ENCODE measurements around the gene ENTPD7. TPM values are rescaled to one million over a fixed set of nuclear protein-coding genes. Genes with fewer than 3 reads are reported as not detected.

The ENTPD7 gene
- total RNA-seq, 1 donor from 2014 or later, result 11.0 TPM

DNA sequence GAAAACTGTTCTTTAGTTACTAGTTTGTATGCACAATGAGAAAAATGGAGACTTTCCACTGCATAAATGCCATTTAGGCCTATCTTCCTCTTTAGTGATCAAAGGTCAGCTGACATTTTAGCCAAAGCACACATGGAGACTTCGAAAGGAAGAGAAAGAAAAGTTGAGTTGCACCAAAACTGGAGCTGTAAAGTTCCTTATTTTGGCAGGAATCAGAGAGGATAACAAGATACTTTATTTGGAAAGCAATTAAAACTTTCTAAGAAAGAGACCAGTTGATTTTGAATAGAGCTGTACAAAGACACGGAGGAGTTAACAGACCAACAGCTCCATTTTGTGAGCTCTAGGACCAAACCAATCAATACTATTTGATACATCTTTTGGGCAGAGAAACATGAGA lies 14.2 kb downstream of the ENTPD7 start:
- H3K27ac Mint-ChIP-seq (ENCODE audit: unreplicated experiment), result no peak overlapping the region
- TF ChIP-seq, protein P1, sequence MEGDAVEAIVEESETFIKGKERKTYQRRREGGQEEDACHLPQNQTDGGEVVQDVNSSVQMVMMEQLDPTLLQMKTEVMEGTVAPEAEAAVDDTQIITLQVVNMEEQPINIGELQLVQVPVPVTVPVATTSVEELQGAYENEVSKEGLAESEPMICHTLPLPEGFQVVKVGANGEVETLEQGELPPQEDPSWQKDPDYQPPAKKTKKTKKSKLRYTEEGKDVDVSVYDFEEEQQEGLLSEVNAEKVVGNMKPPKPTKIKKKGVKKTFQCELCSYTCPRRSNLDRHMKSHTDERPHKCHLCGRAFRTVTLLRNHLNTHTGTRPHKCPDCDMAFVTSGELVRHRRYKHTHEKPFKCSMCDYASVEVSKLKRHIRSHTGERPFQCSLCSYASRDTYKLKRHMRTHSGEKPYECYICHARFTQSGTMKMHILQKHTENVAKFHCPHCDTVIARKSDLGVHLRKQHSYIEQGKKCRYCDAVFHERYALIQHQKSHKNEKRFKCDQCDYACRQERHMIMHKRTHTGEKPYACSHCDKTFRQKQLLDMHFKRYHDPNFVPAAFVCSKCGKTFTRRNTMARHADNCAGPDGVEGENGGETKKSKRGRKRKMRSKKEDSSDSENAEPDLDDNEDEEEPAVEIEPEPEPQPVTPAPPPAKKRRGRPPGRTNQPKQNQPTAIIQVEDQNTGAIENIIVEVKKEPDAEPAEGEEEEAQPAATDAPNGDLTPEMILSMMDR (IDR thresholded peaks at IDR 0.05; ENCODE audit: partially characterized antibody, unreplicated experiment), result no peak
- no peaks in the 10 kb centered on the region for H3K27me3 Mint-ChIP-seq (ENCODE audit: unreplicated experiment)
- H3K9me3 Mint-ChIP-seq (ENCODE audit: unreplicated experiment), result no peaks in the 10 kb centered on the region
- no peaks in the 10 kb centered on the region for H3K36me3 Mint-ChIP-seq (ENCODE audit: unreplicated experiment)
- H3K4me3 Mint-ChIP-seq (ENCODE audit: unreplicated experiment), result no peak overlapping the region
- H3K4me1 Mint-ChIP-seq (ENCODE audit: low read depth, unreplicated experiment), result no peaks in the 10 kb centered on the region
- no peak for DNase-seq

DNA sequence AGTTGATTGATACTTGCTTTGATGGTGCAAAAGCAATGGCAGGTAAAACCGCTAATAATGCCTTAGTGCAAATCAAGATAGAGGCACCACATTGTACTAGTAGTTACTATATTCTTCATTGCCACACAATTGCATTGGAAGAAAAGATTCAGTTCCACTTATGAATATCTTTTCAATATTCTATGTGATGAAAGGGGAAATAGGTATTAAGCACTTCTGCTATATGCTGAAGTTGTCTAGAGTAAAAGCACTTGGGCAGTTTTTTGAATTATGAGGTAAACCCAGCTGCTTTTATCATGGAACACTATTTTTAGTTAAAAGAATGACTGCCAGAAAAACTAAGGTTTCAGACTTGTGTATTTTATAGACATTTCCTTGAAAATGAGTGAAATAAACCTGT lies 15.5 kb downstream of the ENTPD7 start:
- no peaks in the 10 kb centered on the region for H3K4me1 Mint-ChIP-seq (ENCODE audit: low read depth, unreplicated experiment)
- H3K27ac Mint-ChIP-seq (ENCODE audit: unreplicated experiment), result no peak overlapping the region
- H3K27me3 Mint-ChIP-seq (ENCODE audit: unreplicated experiment), result no peaks in the 10 kb centered on the region
- H3K36me3 Mint-ChIP-seq (ENCODE audit: unreplicated experiment), result no peaks in the 10 kb centered on the region
- no peaks in the 10 kb centered on the region for H3K9me3 Mint-ChIP-seq (ENCODE audit: unreplicated experiment)
- no peak for DNase-seq
- H3K4me3 Mint-ChIP-seq (ENCODE audit: unreplicated experiment), result no peak overlapping the region
- TF ChIP-seq, protein P1 (IDR thresholded peaks at IDR 0.05; ENCODE audit: partially characterized antibody, unreplicated experiment), result no peak

DNA sequence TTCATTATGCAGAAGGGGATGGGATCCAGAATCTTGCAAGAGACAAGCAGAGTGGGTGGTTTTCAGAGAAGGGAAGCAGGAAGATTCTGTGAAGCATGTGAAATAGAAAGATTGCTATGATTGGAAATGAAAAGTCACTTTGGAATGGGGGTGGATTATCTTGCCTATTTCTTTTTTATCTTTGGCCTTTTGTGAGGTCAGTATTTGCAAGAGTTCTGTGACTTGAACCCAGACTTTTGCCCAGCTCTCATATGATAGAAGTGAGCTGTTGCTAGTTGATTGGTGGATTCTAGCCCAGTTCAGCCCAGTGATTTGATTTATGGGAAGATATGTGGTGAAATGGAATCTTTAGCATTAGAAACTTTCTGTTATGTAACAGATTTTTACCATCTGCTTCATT lies 17.1 kb downstream of the ENTPD7 start:
- Mint-ChIP-seq H3K36me3 (ENCODE audit: unreplicated experiment) (no peaks in the 10 kb centered on the region), H3K27ac (ENCODE audit: unreplicated experiment) (no peak overlapping the region), H3K4me3 (ENCODE audit: unreplicated experiment) (no peak overlapping the region), H3K4me1 (ENCODE audit: low read depth, unreplicated experiment) (no peaks in the 10 kb centered on the region), H3K27me3 (ENCODE audit: unreplicated experiment) (no peaks in the 10 kb centered on the region), H3K9me3 (ENCODE audit: unreplicated experiment) (no peaks in the 10 kb centered on the region)
- DNase-seq, result no peak
- TF ChIP-seq, protein P1 (IDR thresholded peaks at IDR 0.05; ENCODE audit: partially characterized antibody, unreplicated experiment), result no peak

DNA sequence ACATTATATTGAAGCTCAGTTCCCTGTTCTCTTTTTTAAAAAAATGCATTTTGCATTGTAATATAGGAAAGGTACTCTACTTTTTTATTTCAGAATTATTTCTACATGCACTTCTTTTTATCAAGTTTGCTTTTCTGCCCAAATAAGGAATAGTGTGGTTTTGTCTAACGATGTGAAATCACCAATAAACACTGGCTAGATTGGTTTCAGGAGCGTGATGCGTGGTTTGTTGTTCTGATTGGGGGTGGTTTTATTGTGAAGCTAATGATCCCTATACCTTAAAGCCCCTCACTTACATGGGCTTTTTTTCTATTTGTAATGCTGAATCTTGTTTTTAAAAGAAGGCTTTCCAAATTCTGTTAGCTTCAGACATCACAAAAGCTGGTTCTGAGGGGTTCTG lies 17.6 kb downstream of the ENTPD7 start:
- no peak for DNase-seq
- no peaks in the 10 kb centered on the region for H3K4me1 Mint-ChIP-seq (ENCODE audit: low read depth, unreplicated experiment)
- TF ChIP-seq, protein P1 (IDR thresholded peaks at IDR 0.05; ENCODE audit: partially characterized antibody, unreplicated experiment), result no peak
- H3K27ac Mint-ChIP-seq (ENCODE audit: unreplicated experiment), result no peak overlapping the region
- no peaks in the 10 kb centered on the region for H3K9me3 Mint-ChIP-seq (ENCODE audit: unreplicated experiment)
- H3K36me3 Mint-ChIP-seq (ENCODE audit: unreplicated experiment), result no peaks in the 10 kb centered on the region
- no peak overlapping the region for H3K4me3 Mint-ChIP-seq (ENCODE audit: unreplicated experiment)
- no peaks in the 10 kb centered on the region for H3K27me3 Mint-ChIP-seq (ENCODE audit: unreplicated experiment)

DNA sequence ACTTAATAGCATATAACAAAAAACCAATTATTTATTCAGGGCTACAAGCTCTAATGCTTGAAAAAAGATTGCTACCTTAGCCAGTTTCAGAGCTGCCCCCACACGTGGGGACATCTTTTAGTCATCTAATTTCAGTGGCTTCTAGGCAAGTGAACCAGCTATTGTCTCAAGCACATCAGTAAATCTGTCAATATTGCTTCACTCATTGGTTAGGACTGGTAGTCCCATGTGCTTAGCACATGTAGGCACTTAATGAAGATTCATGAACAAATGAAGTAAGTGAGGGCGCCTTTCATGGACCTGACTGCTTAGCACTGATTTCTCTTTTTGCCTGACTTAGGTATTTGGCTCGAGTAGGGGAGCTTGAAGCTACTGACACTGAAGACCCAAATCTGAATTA lies 19.6 kb downstream of the ENTPD7 start:
- Mint-ChIP-seq H3K36me3 (ENCODE audit: unreplicated experiment) (no peaks in the 10 kb centered on the region), H3K4me1 (ENCODE audit: low read depth, unreplicated experiment) (no peaks in the 10 kb centered on the region), H3K27ac (ENCODE audit: unreplicated experiment) (no peak overlapping the region), H3K9me3 (ENCODE audit: unreplicated experiment) (no peaks in the 10 kb centered on the region), H3K27me3 (ENCODE audit: unreplicated experiment) (no peaks in the 10 kb centered on the region), H3K4me3 (ENCODE audit: unreplicated experiment) (no peak overlapping the region)
- TF ChIP-seq, protein P1 (IDR thresholded peaks at IDR 0.05; ENCODE audit: partially characterized antibody, unreplicated experiment), result no peak
- DNase-seq, result no peak
